CD4-positive, alpha-beta memory T cell (primary cell): ENCODE results near the gene SEC14L2. TPM values are rescaled to one million over a fixed set of nuclear protein-coding genes. Genes with fewer than 3 reads are reported as not detected.
"Not testable (repeated sequence)": the region's sequence is repeated elsewhere in the genome, so short reads cannot be mapped to it uniquely, and the experiment has no call there.

Source experiments
- CTCF ChIA-PET: fragments of 350-600 bp; sonication (Branson Sonifier 250); formaldehyde crosslinking; loops from one replicate; lab custom pipeline; 2021; ENCODE audit warnings: inconsistent platforms; ENCODE audit not compliant: partially characterized antibody; lab: Charles Lee
- POLR2A ChIA-PET: fragments of 350-600 bp; sonication (Branson Sonifier 250); formaldehyde crosslinking; loops from one replicate; lab custom pipeline; 2021; ENCODE audit not compliant: partially characterized antibody; lab: Charles Lee
- DNase-seq, 5 donors: peaks; one replicate each; pipeline versions ENCODE4 v3.0.0 to v3.0.0-alpha.2; 2020 to 2022; ENCODE audit warnings: mixed read lengths in 1 of 5
- H3K27ac ChIP-seq: one replicate; pipeline ENCODE4 v1.7.0; 2013; ENCODE audit warnings: low read depth, low read length
- H3K27me3 ChIP-seq: 2 replicates; pipeline ENCODE4 v1.7.0; 2013; ENCODE audit warnings: mild to moderate bottlenecking, low read length, moderate library complexity; ENCODE audit not compliant: insufficient read depth
- H3K36me3 ChIP-seq: 2 replicates; pipeline ENCODE4 v1.7.0; 2013; ENCODE audit warnings: mild to moderate bottlenecking, low read length, moderate library complexity; ENCODE audit not compliant: insufficient read depth
- H3K4me1 ChIP-seq: 2 replicates; pipeline ENCODE4 v1.7.0; 2013; ENCODE audit warnings: mild to moderate bottlenecking, low read length, moderate library complexity; ENCODE audit not compliant: insufficient read depth
- H3K4me3 ChIP-seq, 2 donors: one replicate each; pipeline ENCODE4 v1.7.0; 2013; ENCODE audit warnings: low read length in 2 of 2, mild to moderate bottlenecking in 1 of 2
- H3K9me3 ChIP-seq, 2 donors: one replicate each; pipeline ENCODE4 v1.7.0; 2013; ENCODE audit warnings: low read length in 2 of 2, control low read depth in 1 of 2; ENCODE audit not compliant: control insufficient read depth in 1 of 2
- H3K27ac Mint-ChIP-seq, 7 donors: one replicate each; pipeline ENCODE4 v1.8.0; 2020 to 2021; ENCODE audit warnings: mixed read lengths in 7 of 7, mild to moderate bottlenecking in 6 of 7, inconsistent platforms in 3 of 7, moderate library complexity in 3 of 7
- H3K27me3 Mint-ChIP-seq, 2 donors: one replicate each; pipeline ENCODE4 v1.8.0; 2020 to 2021; ENCODE audit warnings: mixed read lengths in 2 of 2
- H3K36me3 Mint-ChIP-seq, 2 donors: one replicate each; pipeline ENCODE4 v1.8.0; 2020 to 2021; ENCODE audit warnings: mixed read lengths in 2 of 2, inconsistent platforms in 1 of 2, mild to moderate bottlenecking in 1 of 2
- H3K4me1 Mint-ChIP-seq, 4 donors: one replicate each; pipeline ENCODE4 v1.8.0; 2020 to 2021; ENCODE audit warnings: mixed read lengths in 4 of 4, mild to moderate bottlenecking in 1 of 4
- H3K4me3 Mint-ChIP-seq, 8 donors: one replicate each; pipeline ENCODE4 v1.8.0; 2020 to 2021; ENCODE audit warnings: mixed read lengths in 8 of 8, mild to moderate bottlenecking in 7 of 8, moderate library complexity in 6 of 8, inconsistent platforms in 3 of 8
- H3K9me3 Mint-ChIP-seq, 8 donors: one replicate each; pipeline ENCODE4 v1.8.0; 2020 to 2021; ENCODE audit warnings: mixed read lengths in 8 of 8, mild to moderate bottlenecking in 5 of 8, inconsistent platforms in 3 of 8, moderate library complexity in 1 of 8
- intact Hi-C: fragments of 100-400 bp; cut with micrococcal nuclease; formaldehyde crosslinking; loops from one replicate; pipeline ENCODE4 v1.15.1; 2023
- polyA plus RNA-seq, 2 donors: library from polyadenylated mRNA; unstranded; fragments of 300-500 nt; fragmentation: Illumina TruSeq; gene quantifications; one replicate each; pipeline ENCODE4 v1.2.3, GENCODE V29; 2021
- total RNA-seq, 2 experiments: library from RNA; stranded (reverse); gene quantifications; one replicate each; pipeline ENCODE4 v1.2.3, GENCODE V29; 2021

SEC14L2 gene
- total and polyA plus RNA-seq, 4 experiments from 2014 or later: 6.0 to 13.8 (median 9.2) TPM

DNA sequence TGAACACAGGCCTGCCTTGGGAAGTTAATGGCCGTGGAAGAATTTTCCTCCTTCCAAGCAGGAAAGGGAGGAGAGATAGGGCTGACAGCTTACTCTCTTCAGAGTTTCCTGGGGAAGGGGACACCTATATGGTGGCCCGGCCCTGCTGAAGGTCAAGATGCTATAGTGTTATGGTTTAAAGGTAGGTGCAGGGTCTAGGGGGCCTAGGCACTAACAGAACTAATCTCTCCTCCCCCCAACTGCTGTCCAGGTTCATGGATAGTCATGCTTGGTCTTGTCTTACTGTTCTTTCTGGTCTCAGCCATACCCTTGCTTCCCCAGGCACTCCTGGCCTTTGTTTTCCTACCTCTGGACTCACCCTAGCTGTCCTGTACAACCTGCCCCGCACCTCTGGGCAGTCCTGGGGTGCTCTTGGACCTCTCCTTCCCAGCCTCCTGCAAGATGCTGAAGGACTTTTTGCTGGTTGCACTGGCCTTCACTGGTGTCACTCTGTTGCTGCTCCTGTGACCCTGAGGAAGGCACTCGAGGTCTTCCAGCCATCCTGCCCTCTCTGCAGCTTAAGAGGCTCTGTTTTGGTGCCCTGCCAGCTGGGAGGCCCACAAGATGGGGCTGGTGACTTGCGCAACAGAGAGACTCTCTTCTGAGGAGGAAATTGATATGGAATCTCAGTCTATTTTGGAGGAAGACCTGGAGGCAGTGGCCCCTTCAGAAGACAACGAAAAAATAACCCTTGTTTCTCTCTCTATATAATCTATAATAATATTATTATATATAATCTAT is 57.1 kb downstream of the SEC14L2 start:
- H3K4me3 Mint-ChIP-seq: no peak overlapping the region
- ChIA-PET CTCF (no interaction called here), POLR2A (no interaction called here)
- no peaks in the 10 kb centered on the region for H3K9me3 ChIP-seq
- H3K27ac ChIP-seq: no peak overlapping the region
- H3K27ac Mint-ChIP-seq: peak overlapping the region in 1 of 7 donors; percentile 16
- peaks cover 5% of the 10 kb centered on the region for H3K27me3 ChIP-seq
- H3K4me1 Mint-ChIP-seq: no peaks in the 10 kb centered on the region
- no peaks in the 10 kb centered on the region for H3K36me3 ChIP-seq
- intact Hi-C loops: no loop called here
- no peaks in the 10 kb centered on the region for H3K4me1 ChIP-seq
- H3K4me3 ChIP-seq: no peak overlapping the region
- peaks cover 0 to 3% (median 0%) of the 10 kb centered on the region in 8 donors for H3K9me3 Mint-ChIP-seq
- DNase-seq: no peak
- H3K36me3 Mint-ChIP-seq: no peaks in the 10 kb centered on the region
- H3K27me3 Mint-ChIP-seq: peaks cover 16 to 26% of the 10 kb centered on the region in 2 donors

DNA sequence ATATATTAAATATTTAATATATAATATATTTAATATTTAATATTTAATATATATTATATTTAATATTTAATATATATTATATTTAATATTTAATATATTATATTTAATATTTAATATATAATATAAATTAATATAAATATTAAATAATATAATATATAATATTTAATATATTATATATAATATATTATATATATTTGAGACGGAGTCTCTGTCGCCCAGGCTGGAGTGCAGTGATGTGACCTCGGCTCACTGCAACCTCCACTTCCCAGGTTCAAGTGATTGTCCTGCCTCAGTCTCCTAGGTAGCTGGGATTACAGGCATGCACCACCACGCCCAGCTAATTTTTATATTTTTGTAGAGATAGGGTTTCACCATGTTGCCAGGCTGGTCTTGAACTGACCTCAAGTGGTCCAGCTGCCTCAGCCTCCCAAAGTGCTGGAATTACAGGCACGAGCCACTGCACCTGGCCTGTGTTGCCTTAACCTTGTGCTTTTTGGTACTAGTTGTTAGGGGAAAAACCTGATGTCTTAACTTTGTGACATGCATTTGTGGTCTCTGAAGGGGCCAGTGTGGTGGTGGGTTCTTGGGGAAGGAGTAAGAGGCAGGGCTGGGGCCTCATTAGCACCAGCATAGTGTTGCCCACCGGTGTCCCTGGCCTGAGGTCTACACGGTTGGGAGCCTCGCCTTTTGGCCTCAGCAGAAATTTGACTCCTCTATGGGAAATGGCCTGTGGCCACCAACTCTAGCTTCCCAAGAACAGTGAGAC is 58.4 kb downstream of the SEC14L2 start:
- ChIA-PET CTCF (no interaction called here), POLR2A (no interaction called here)
- H3K4me3 ChIP-seq: no peak overlapping the region
- no peaks in the 10 kb centered on the region for H3K4me1 ChIP-seq
- no peak overlapping the region for H3K27ac Mint-ChIP-seq
- H3K36me3 ChIP-seq: no peaks in the 10 kb centered on the region
- no peak overlapping the region for H3K27ac ChIP-seq
- H3K27me3 ChIP-seq: peaks cover 5% of the 10 kb centered on the region
- H3K4me3 Mint-ChIP-seq: no peak overlapping the region
- H3K9me3 ChIP-seq: no peaks in the 10 kb centered on the region
- H3K36me3 Mint-ChIP-seq: peaks cover 0 to 6% of the 10 kb centered on the region in 2 donors
- H3K4me1 Mint-ChIP-seq: no peaks in the 10 kb centered on the region
- H3K9me3 Mint-ChIP-seq: peaks cover 0 to 5% (median 2%) of the 10 kb centered on the region in 8 donors
- peaks cover 16 to 31% of the 10 kb centered on the region in 2 donors for H3K27me3 Mint-ChIP-seq
- DNase-seq: no peak
- intact Hi-C loops: no loop called here

DNA sequence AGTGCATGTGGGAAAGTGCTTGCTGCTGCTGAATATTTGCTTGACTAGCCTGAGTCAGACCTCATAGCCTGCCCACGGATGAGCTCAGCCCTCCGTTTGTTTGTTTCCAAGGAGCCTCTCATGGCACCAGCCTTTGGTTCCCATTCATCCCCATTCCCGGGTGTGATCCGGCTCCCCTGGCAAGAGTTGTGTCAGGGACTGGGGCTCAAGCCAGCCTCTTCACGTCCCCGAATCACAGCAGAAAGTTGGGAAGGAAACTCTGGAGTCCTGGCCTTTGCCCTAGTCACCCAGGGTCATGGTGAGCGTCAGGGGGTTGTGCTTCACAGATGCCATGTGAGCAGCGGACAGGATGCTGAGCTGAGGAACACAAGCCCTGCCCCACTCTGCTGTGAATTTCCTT is 61.2 kb downstream of the SEC14L2 start:
- Mint-ChIP-seq H3K27me3 (peaks cover 10 to 19% of the 10 kb centered on the region in 2 donors), H3K4me1 (no peaks in the 10 kb centered on the region), H3K27ac (no peak overlapping the region), H3K9me3 (peaks cover 0 to 5% (median 2%) of the 10 kb centered on the region in 8 donors), H3K36me3 (peaks cover 0 to 6% of the 10 kb centered on the region in 2 donors), H3K4me3 (no peak overlapping the region)
- DNase-seq: no peak
- Histone ChIP-seq H3K36me3 (no peaks in the 10 kb centered on the region), H3K4me3 (no peak overlapping the region), H3K27me3 (peaks cover 5% of the 10 kb centered on the region), H3K27ac (no peak overlapping the region), H3K4me1 (no peaks in the 10 kb centered on the region), H3K9me3 (no peaks in the 10 kb centered on the region)
- POLR2A ChIA-PET: no interaction called here
- intact Hi-C loops: no loop called here
- CTCF ChIA-PET: interaction anchor here (0.7 to 1.3 kb wide), 3 partner anchors 9 to 27 kb away, joined by 3 to 4 read pairs (median 3); no protein-coding TSS in a partner anchor

DNA sequence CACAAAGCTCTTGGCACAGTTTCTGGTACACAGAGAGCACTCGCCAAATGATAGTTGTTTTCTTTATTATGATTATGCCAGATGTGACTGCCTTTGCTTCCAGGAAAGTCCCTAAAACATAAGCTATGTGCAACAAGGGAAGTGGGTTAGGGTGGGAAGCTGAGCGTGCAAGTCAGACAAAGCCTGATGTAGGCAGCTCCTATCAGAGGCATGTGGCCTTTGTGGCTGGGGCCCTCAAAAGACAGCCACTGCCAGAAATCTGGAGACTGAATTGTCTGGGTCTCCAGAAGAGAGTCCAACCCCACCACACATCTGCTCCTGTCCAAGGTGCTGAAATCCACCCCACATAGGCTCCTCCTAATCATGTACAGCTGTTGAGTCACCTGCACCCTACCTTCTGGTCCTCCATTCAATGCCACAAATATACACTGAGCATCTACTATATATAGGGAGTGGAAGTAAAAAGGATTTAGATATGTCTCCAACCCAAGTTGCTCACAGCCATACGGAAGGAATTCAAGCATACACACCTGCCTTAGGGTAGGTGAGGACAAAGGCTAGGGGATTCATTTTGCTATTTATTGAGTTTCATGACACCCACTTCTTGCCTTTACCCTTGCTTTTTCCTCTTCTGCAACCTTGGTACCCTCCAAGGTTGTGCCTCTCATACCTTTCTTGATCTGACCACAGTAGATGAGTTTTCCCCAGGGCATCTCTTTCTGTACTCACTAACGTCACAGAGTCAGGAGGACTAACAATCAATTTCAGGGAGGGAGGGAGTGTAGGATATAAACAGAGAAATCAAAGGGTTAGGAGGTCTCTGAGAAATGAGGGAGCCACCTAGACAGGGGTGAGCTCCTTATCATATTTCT is 62.6 kb downstream of the SEC14L2 start:
- Mint-ChIP-seq H3K36me3 (peaks cover 0 to 6% of the 10 kb centered on the region in 2 donors), H3K4me1 (no peaks in the 10 kb centered on the region), H3K27ac (peak overlapping the region in 1 of 7 donors; percentile 3), H3K4me3 (no peak overlapping the region), H3K27me3 (peaks cover 7 to 16% of the 10 kb centered on the region in 2 donors), H3K9me3 (peaks cover 0 to 5% (median 2%) of the 10 kb centered on the region in 8 donors)
- Histone ChIP-seq H3K36me3 (no peaks in the 10 kb centered on the region), H3K4me3 (no peak overlapping the region), H3K4me1 (no peaks in the 10 kb centered on the region), H3K27me3 (peaks cover 5% of the 10 kb centered on the region), H3K27ac (no peak overlapping the region), H3K9me3 (no peaks in the 10 kb centered on the region)
- DNase-seq: peak in 3 of 5 donors; percentile 11 to 56 (median 22)
- ChIA-PET POLR2A (no interaction called here), CTCF (no interaction called here)
- intact Hi-C loops: no loop called here

DNA sequence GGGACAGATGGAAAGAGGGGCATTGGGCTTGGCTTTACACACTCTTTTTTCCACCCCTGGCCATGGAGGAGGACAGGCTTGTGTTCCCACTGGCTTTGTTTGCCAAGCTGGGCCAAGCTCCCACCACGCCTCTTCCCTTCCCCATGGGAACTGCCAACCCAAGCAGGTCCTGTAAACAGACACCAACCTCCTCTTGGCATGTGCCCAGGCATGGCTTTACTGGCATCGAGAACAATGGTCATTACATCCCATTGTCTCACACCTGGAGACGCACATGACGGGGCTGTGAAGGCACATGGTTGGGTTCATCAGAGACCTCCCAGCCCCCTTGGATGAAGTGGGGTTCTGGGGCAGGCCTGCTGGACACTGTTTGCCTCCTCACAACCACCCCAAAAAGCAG is 63.3 kb downstream of the SEC14L2 start:
- no peaks in the 10 kb centered on the region for H3K36me3 ChIP-seq
- Mint-ChIP-seq H3K9me3 (peaks cover 0 to 8% (median 2%) of the 10 kb centered on the region in 8 donors), H3K36me3 (peaks cover 0 to 10% of the 10 kb centered on the region in 2 donors), H3K4me3 (no peak overlapping the region), H3K27ac (peak overlapping the region in 1 of 7 donors; percentile 42), H3K27me3 (peaks cover 11 to 23% of the 10 kb centered on the region in 2 donors), H3K4me1 (no peaks in the 10 kb centered on the region)
- intact Hi-C loops: no loop called here
- DNase-seq: no peak
- POLR2A ChIA-PET: no interaction called here
- no peaks in the 10 kb centered on the region for H3K4me1 ChIP-seq
- no peaks in the 10 kb centered on the region for H3K9me3 ChIP-seq
- CTCF ChIA-PET: no interaction called here
- H3K27me3 ChIP-seq: peaks cover 5% of the 10 kb centered on the region
- H3K27ac ChIP-seq: no peak overlapping the region
- H3K4me3 ChIP-seq: no peak overlapping the region

DNA sequence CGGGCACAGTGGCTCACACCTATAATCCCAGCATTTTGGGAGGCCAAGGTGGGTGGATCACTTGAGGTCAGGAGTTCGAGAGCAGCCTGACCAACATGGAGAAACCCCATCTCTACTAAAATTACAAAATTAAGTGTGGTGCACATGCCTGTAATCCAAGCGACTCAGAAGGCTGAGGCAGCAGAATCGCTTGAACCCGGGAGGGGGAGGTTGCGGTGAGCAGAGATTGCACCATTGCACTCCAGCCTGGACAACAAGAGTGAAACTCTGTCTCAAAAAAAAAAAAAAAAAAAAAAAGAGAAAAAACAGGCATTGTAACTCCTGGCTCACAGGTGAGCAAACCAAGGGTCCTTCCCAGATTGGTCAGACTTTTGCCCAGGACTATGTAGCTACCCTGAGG is 63.7 kb downstream of the SEC14L2 start:
- H3K4me3 ChIP-seq, H3K4me1 ChIP-seq, H3K9me3 Mint-ChIP-seq, H3K27ac Mint-ChIP-seq, POLR2A ChIA-PET, H3K27ac ChIP-seq, H3K4me1 Mint-ChIP-seq, H3K27me3 ChIP-seq, CTCF ChIA-PET, DNase-seq, H3K36me3 Mint-ChIP-seq, intact Hi-C loops, H3K9me3 ChIP-seq, H3K36me3 ChIP-seq, H3K4me3 Mint-ChIP-seq: not testable (repeated sequence)
- peaks cover 12 to 24% of the 10 kb centered on the region in 2 donors for H3K27me3 Mint-ChIP-seq
